ENCODE results near the gene PARD6A.

PARD6A gene

GRCh38 chr16:67668495-67669157 is 7.9 kb downstream of the PARD6A start:
- no peak overlapping the region for H3K9ac ChIP-seq (ENCODE audit: low read length)
- H3K27me3 ChIP-seq (ENCODE audit: control insufficient read depth, insufficient read depth, low read length), result peaks cover 5% of the 10 kb centered on the region
- no peak overlapping the region for H3K4me3 ChIP-seq (ENCODE audit: low read depth, low read length)
- H3K36me3 ChIP-seq (ENCODE audit: control insufficient read depth, insufficient read depth, low read length), result no peaks in the 10 kb centered on the region
- no peaks in the 10 kb centered on the region for H3K9me3 ChIP-seq (ENCODE audit: control insufficient read depth, insufficient read depth, low read depth, low read length)
- no peak overlapping the region for H3K27ac ChIP-seq (ENCODE audit: low read depth, low read length)
- H3K4me1 ChIP-seq (ENCODE audit: control insufficient read depth, insufficient read depth, low read length), result peaks cover 16% of the 10 kb centered on the region

GRCh38 chr16:67669499-67670101 is 8.8 kb downstream of the PARD6A start:
- no peak overlapping the region for H3K9ac ChIP-seq (ENCODE audit: low read length)
- H3K9me3 ChIP-seq (ENCODE audit: control insufficient read depth, insufficient read depth, low read depth, low read length), result no peaks in the 10 kb centered on the region
- peaks cover 5% of the 10 kb centered on the region for H3K27me3 ChIP-seq (ENCODE audit: control insufficient read depth, insufficient read depth, low read length)
- H3K4me3 ChIP-seq (ENCODE audit: low read depth, low read length), result no peak overlapping the region
- H3K36me3 ChIP-seq (ENCODE audit: control insufficient read depth, insufficient read depth, low read length), result no peaks in the 10 kb centered on the region
- peaks cover 16% of the 10 kb centered on the region for H3K4me1 ChIP-seq (ENCODE audit: control insufficient read depth, insufficient read depth, low read length)
- H3K27ac ChIP-seq (ENCODE audit: low read depth, low read length), result no peak overlapping the region

- H3K4me1 ChIP-seq (ENCODE audit: control insufficient read depth, insufficient read depth, low read length), result peaks cover 9% of the 10 kb centered on the region
- no peak overlapping the region for H3K9ac ChIP-seq (ENCODE audit: low read length)
- H3K9me3 ChIP-seq (ENCODE audit: control insufficient read depth, insufficient read depth, low read depth, low read length), result no peaks in the 10 kb centered on the region
Measured at GRCh38 chr16:67672306-67672705, 11.5 kb downstream of the PARD6A start.

GRCh38 chr16:67672739-67673662 is 12.2 kb downstream of the PARD6A start:
- no peaks in the 10 kb centered on the region for H3K27me3 ChIP-seq (ENCODE audit: control insufficient read depth, insufficient read depth, low read length)
- no peaks in the 10 kb centered on the region for H3K9me3 ChIP-seq (ENCODE audit: control insufficient read depth, insufficient read depth, low read depth, low read length)
- no peak overlapping the region for H3K9ac ChIP-seq (ENCODE audit: low read length)
- no peak overlapping the region; the same call in 1 of the 2 replicates for H3K27ac ChIP-seq (ENCODE audit: low read depth, low read length)
- H3K4me3 ChIP-seq (ENCODE audit: low read depth, low read length), result no peak overlapping the region
- H3K4me1 ChIP-seq (ENCODE audit: control insufficient read depth, insufficient read depth, low read length), result peaks cover 3% of the 10 kb centered on the region; the same call in 1 of the 2 replicates
- H3K36me3 ChIP-seq (ENCODE audit: control insufficient read depth, insufficient read depth, low read length), result peaks cover 11% of the 10 kb centered on the region; the same call in 1 of the 2 replicates

More at GRCh38 chr16:67672306-67672705, 11.5 kb downstream of the PARD6A start:
- Histone ChIP-seq H3K27me3 (ENCODE audit: control insufficient read depth, insufficient read depth, low read length) (no peaks in the 10 kb centered on the region), H3K4me3 (ENCODE audit: low read depth, low read length) (no peak overlapping the region), H3K27ac (ENCODE audit: low read depth, low read length) (no peak overlapping the region), H3K36me3 (ENCODE audit: control insufficient read depth, insufficient read depth, low read length) (peaks cover 11% of the 10 kb centered on the region; the same call in 1 of the 2 replicates)

GRCh38 chr16:67673712-67674580 is 13.2 kb downstream of the PARD6A start:
- peaks cover 11% of the 10 kb centered on the region; the same call in 1 of the 2 replicates for H3K36me3 ChIP-seq (ENCODE audit: control insufficient read depth, insufficient read depth, low read length)
- no peaks in the 10 kb centered on the region for H3K27me3 ChIP-seq (ENCODE audit: control insufficient read depth, insufficient read depth, low read length)
- H3K4me3 ChIP-seq (ENCODE audit: low read depth, low read length), result no peak overlapping the region
- H3K9ac ChIP-seq (ENCODE audit: low read length), result no peak overlapping the region
- no peaks in the 10 kb centered on the region; the same call in 1 of the 2 replicates for H3K4me1 ChIP-seq (ENCODE audit: control insufficient read depth, insufficient read depth, low read length)
- no peak overlapping the region; the same call in 1 of the 2 replicates for H3K27ac ChIP-seq (ENCODE audit: low read depth, low read length)
- H3K9me3 ChIP-seq (ENCODE audit: control insufficient read depth, insufficient read depth, low read depth, low read length), result no peaks in the 10 kb centered on the region

- H3K9me3 ChIP-seq (ENCODE audit: control insufficient read depth, insufficient read depth, low read depth, low read length), result no peaks in the 10 kb centered on the region
- H3K36me3 ChIP-seq (ENCODE audit: control insufficient read depth, insufficient read depth, low read length), result peaks cover 11% of the 10 kb centered on the region; the same call in 1 of the 2 replicates
- no peaks in the 10 kb centered on the region; the same call in 1 of the 2 replicates for H3K4me1 ChIP-seq (ENCODE audit: control insufficient read depth, insufficient read depth, low read length)
- H3K27ac ChIP-seq (ENCODE audit: low read depth, low read length), result no peak overlapping the region
- no peak overlapping the region for H3K9ac ChIP-seq (ENCODE audit: low read length)
- H3K4me3 ChIP-seq (ENCODE audit: low read depth, low read length), result no peak overlapping the region
- no peaks in the 10 kb centered on the region for H3K27me3 ChIP-seq (ENCODE audit: control insufficient read depth, insufficient read depth, low read length)
Measured at GRCh38 chr16:67674851-67675578, 14.3 kb downstream of the PARD6A start.

- no peak overlapping the region for H3K9ac ChIP-seq (ENCODE audit: low read length)
Measured at GRCh38 chr16:67675579-67675935, 14.8 kb downstream of the PARD6A start.

GRCh38 chr16:67675999-67676398 is 15.2 kb downstream of the PARD6A start:
- no peaks in the 10 kb centered on the region for H3K27me3 ChIP-seq (ENCODE audit: control insufficient read depth, insufficient read depth, low read length)
- H3K9me3 ChIP-seq (ENCODE audit: control insufficient read depth, insufficient read depth, low read depth, low read length), result no peaks in the 10 kb centered on the region
- H3K4me1 ChIP-seq (ENCODE audit: control insufficient read depth, insufficient read depth, low read length), result no peaks in the 10 kb centered on the region; the same call in 1 of the 2 replicates
- no peak overlapping the region for H3K9ac ChIP-seq (ENCODE audit: low read length)
- no peak overlapping the region for H3K4me3 ChIP-seq (ENCODE audit: low read depth, low read length)
- H3K36me3 ChIP-seq (ENCODE audit: control insufficient read depth, insufficient read depth, low read length), result peaks cover 14% of the 10 kb centered on the region; the same call in 1 of the 2 replicates
- H3K27ac ChIP-seq (ENCODE audit: low read depth, low read length), result no peak overlapping the region

More at GRCh38 chr16:67675579-67675935, 14.8 kb downstream of the PARD6A start:
- no peaks in the 10 kb centered on the region for H3K9me3 ChIP-seq (ENCODE audit: control insufficient read depth, insufficient read depth, low read depth, low read length)
- H3K27ac ChIP-seq (ENCODE audit: low read depth, low read length), result no peak overlapping the region
- no peak overlapping the region for H3K4me3 ChIP-seq (ENCODE audit: low read depth, low read length)
- no peaks in the 10 kb centered on the region; the same call in 1 of the 2 replicates for H3K4me1 ChIP-seq (ENCODE audit: control insufficient read depth, insufficient read depth, low read length)
- H3K27me3 ChIP-seq (ENCODE audit: control insufficient read depth, insufficient read depth, low read length), result no peaks in the 10 kb centered on the region
- peaks cover 11% of the 10 kb centered on the region; the same call in 1 of the 2 replicates for H3K36me3 ChIP-seq (ENCODE audit: control insufficient read depth, insufficient read depth, low read length)

GRCh38 chr16:67676516-67676915 is 15.8 kb downstream of the PARD6A start:
- Histone ChIP-seq H3K27me3 (ENCODE audit: control insufficient read depth, insufficient read depth, low read length) (no peaks in the 10 kb centered on the region), H3K9ac (ENCODE audit: low read length) (no peak overlapping the region), H3K4me3 (ENCODE audit: low read depth, low read length) (no peak overlapping the region), H3K36me3 (ENCODE audit: control insufficient read depth, insufficient read depth, low read length) (peaks cover 16% of the 10 kb centered on the region; the same call in 1 of the 2 replicates), H3K9me3 (ENCODE audit: control insufficient read depth, insufficient read depth, low read depth, low read length) (no peaks in the 10 kb centered on the region), H3K27ac (ENCODE audit: low read depth, low read length) (no peak overlapping the region), H3K4me1 (ENCODE audit: control insufficient read depth, insufficient read depth, low read length) (no peaks in the 10 kb centered on the region; the same call in 1 of the 2 replicates)
